T-helper 1 cell (primary cell): Measurements from ENCODE around the gene PYGM.

Source experiments
- DNase-seq, 5 donors: peaks; one replicate each; pipeline ENCODE4 v3.0.0-alpha.2; 2012 to 2020

Gene PYGM

DNA sequence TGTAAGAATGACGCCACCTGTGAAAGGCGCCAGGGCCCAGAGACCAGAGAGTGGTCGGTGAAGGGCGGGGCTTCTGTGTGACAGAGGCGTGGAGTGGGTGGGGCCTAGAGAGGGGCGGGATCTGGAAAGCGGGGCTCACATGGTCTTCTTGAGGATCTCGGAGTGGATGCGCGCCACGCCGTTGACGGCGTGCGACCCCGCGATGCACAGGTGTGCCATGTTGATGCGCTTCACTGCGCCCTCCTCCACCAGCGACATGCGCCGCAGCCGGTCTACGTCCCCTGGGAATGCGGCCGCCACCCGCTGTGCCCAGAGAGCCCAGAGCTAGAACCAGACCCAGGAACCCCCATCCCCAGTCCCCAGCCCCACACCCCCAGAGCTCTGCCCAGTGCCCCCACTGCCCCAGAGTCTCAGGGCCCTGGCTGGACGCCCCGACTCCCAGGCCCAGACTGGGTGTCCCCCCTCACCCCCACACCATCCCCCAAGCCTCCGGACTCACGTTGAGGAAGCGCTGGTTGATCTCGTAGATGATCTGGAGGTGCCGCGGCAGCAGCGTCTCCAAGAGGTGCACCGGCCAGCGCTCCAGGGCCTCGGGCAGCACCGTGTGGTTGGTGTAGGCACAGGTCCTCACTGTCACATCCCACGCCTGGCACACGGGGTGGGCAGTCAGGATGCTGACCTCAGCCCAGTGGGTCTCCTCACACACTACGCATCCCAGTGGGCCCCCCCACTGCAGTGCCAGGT, 6.2 kb downstream of the PYGM start:
- DNase-seq: no peak

DNA sequence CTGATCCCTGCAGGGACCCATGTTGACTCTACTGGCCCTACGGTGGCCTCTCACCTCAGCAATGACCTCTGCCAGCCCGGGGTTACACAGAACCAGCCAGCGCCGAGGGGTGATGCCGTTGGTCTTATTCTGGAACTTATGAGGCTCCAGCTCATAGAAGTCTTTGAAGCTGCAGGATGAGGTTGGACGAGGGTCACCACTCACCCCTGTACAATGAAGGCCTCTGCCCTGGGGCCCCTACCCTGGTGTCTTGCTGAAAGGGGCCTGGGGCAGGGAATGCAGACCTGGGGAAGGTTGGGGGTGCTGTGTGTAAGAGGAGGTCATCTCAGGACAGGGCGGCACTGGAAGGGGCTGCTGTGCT, 6.8 kb downstream of the PYGM start:
- DNase-seq: no peak

DNA sequence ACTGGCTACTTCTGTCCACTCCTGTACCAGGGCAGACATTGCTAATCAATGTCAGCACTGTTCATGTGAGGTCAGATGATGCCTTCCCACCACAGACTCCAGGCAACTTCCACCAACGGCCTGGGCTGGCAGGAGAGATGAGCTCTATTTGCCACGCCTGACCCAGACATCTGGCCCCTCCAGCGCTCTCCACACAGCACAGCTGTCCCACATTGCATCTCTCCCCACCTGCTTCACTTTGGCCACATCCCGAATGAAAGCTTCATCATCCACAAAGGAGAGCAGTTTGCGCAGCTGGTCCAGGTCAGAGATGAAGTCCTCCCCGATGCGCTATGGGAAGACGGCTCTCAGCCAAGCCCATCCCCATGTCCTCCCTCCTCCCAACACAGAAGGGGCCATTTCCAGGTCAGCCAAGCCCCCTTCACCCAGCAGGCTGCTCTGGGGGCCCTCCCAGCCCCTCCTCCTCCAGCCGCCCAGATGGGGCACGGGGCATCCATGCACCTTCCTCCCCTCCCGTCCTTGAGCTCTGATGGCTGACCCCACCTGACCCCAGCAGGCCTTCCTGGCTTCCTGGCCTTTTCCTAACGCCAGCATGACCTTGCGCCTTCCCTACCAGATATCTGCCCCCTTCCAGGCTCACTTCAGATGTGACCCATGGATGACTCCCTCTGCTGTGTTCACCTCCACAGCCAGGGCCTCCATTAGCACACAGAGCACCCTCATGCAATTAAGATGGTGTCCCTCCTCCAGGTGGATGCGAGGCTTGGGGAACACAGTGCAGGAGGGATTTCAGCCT, 7.4 kb downstream of the PYGM start:
- DNase-seq: no peak

DNA sequence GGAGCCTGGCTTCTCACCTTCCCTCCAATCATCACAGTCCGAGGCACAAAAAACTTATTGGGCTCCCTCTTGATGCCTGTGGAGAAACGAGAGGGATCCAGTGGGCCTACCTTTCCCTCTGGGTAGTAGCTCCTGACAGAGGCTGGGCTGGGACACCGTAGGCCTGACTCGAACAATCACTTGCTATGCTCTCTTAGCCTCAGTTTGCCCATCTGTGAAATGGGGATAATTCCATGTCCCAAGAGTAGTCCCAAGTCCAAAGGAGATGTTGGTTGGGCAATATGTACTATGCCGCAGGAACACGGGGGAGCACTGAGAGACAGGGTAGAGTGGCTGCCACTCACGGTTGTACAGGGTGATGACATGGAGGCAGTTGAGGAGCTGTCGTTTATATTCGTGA, 8.2 kb downstream of the PYGM start:
- DNase-seq: no peak

DNA sequence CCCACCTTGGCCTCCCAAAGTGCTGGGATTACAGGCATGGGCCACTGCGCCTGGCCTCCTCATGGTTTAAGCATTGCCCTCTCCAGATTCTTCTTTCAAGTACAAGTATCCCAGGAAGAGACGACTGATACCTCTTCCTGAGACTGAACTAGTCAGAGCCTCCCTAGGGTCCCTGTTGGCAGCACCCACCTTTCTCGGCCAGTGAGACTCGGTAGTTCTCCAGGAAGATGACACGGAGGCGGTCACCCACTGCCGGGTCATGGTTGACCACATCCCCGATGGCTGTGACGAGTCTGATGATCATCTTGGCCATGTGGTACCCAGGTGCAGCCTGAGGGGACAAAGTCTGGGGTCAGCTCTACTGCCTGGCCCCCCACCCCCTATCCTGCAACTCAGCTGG, 8.6 kb downstream of the PYGM start:
- no peak for DNase-seq

DNA sequence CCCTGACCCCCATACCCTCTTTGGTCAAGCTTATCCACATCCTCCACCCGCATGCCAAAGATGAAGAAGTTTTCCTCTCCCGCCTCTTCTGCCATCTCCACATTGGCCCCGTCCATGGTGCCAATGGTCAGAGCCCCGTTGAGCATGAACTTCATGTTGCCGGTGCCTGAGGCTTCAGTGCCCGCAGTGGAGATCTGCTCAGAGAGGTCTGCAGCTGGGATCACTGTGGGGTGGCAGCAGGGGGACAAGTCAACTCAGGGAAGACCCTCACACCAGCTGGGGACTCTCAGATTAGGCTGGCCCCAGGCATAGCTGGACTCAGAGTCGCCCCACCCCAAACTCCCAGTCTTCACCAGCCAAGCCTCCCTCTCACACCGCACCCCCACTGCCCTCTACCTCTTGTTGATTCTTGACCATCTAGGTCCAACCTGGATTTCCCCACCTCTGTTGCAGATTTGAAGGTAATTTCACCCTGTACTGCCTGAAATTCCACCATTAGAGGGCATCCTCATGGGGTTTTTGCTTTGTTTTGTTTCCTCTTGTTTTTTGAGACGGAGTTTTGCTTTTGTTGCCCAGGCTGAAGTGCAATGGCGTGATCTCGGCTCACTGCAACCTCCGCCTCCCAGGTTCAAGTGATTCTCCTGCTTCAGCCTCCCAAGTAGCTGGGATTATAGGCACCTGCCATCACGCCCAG, 9.3 kb downstream of the PYGM start:
- no peak for DNase-seq

DNA sequence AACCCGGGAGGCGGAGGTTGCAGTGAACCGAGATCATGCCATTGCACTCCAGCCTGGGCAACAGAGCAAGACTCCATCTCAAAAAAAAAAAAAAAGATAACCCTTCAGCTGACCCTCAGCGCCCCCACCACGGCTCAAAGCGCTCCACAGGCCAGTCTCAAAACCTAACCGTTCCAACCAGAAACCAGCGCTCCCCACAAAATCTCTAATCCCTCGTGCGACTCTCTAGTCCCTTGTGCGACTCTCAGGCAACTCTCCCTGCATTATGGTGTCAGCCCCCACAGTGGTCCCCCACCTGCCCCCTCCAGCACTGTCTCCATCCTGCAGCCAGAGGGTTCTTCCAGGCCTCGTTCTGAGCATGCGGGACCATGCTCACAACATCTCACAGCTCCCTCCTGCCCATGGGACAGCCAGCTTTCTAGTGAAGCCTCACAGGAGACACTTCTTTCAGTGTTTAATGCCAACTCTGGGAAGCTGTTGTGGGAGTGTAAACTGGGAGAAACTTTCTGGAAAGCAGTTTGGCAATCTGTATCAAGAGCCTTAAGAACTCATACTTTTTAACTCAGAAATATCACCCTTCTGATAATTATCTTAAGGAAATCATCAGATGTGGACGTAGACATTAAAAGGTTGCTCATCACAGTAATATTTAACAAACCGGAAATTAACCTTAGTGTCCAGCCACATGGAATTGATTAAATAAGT, 11.7 kb downstream of the PYGM start:
- peak in 1 of 5 donors; percentile 3 for DNase-seq

DNA sequence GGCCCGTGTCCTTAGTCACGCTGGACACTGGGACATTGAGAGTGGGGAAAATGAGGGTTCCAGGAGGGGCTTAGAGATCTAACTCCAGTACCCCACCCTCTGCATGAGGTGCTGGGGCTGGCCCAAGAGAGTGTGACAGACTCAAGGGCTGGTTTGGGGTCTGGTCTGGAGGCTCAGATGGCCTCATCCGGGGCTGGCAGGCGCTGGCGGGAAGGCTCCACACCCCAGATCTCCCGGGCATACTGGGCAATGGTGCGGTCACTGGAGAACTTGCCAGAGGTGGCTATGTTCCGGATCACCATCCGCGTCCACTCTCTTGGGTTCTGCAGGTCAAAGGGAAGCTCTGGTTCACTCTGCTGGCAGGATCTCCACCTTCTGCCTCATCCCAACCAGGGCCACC, 13.3 kb downstream of the PYGM start:
- DNase-seq: no peak

DNA sequence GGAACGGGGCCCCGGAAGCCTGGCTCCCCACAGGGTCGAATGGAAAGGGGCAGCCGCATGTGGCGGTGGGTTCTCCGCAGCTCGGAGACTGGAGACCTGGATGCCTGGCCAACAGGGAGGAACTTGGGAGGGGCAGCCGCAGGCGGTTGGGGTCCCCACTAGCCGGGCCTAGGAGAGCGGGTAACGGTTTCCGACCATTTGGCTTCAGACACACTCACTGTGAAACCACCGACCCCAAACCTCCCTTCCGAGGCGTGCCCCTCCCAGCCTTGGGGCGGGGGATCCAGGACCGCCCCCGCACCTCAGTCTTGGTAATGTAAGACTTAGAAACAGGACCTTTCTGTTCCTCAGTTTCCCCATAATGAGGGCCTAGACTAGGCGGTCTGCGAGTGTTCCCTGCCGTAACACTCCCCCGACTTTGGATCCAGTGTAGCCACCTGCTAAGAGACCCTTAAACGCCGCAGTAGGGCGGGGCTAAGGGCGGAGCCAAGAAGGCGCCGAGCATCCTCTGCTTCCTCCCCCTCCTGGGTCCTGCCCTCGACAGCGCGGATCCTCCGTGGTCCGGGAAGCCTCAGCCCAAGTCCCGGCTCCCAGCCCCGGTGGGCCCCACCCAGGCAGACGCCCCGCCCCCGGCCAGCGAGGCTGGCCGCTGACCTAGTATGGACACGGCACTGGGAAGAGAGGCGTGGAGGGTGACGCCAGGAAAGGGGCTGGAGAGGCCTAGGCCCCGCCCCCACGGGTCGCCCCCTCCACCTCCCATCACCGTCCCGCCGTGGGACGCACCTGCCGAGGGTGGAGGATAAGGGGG, 14.0 kb downstream of the PYGM start:
- peak; percentile 58 to 89 (median 71) for DNase-seq

DNA sequence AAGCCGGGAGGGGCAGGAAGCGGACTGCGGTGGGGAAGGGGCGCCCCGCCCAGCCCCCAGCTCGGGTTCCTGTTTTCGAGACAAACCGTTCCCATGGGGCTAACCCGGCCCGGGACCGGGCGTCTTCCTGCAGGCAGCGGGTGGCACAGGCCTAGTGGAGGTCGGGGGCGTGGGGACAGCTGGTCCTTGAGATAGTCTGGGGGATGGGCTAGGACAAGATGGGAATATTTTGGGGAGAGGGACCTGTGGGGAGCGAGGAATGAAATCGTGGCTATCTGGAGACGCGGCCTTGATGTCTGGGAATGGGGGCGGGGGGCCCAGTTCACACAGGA, 14.6 kb downstream of the PYGM start:
- peak; percentile 70 to 91 (median 79) for DNase-seq

DNA sequence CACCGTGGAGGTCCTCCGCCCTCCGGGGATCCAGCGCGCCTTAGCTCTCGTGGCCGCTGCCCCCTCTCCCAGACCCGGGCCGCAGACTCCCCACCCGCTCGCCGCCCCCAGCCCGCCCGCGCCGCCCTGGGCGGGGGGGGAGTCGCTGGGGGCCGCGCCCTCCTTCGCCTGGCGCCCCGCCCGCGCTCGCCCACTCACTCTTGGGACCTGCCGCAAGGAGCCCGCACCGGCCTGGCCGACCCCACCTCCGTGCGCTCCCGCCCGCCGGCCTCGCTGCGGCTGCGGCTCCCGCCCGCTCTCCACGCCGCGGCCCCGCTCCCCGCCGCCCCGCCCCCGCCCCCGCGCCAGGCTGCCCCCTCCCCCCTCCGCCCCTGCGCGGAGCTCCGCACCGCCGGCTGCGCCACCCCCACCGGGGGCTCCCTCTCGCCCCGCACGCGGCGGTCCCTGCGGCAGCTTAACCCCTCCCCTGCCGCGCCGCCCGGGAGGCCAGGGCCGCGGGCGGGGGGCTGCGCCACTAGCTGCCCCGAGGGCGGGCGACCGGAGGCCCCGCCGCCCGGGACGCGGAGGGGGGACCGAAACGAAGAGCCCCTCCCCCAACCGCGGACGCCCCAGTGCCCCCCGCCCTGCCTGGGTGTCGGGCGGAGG, 15.1 kb downstream of the PYGM start:
- peak in 3 of 5 donors; percentile 33 to 59 (median 41) for DNase-seq

DNA sequence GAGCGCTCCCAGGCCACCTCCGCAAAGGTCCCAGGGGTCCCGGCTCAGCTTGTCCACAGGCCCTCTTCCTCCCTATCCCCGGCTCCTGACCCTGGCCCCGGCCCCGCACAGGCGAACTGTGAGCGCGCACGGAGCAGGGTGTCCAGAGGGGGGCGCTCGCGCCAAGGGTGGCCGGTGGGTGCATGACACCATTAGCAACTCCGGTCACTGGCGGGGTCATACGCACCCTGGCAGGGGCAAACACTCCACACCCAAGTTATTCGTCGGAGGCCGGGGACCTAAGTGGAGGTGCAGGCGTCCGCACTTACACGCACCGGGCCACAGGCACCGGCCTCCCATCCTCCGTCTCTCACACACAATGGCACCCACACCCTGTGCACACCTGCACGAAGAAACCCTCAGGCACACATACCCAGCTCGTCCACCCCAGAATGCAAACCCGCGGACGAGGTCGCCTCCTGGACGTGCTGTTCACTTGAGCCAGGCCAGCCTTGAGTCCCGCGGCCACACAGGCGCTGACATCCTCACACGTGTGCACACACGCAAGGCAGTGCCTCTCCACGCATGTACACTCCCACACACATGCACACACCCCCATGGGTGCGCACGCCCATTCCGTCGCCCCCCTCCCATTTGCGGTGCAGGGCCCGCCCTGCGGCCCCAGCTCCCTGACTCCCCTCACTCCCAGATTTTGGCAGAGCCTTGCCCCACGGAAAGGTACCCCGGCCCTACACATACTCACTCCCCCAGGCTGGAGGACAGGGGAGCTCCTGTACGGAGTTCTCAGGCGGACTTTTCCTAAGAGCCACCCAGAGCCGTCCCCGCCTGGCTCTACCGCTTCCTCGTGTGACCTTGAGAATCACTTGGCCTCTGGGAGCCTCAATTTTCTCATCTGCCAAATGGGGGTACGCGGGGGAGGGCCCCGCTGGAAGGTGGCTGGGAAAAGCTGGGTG, 15.9 kb downstream of the PYGM start, which contains the start of gene RASGRP2:
RASGRP2 (minus strand) TSS at position 552 of the 953 bp plus-strand sequence. CDS start 1,276 bp downstream, outside the sequence.
- peak; percentile 75 to 86 (median 83) for DNase-seq

DNA sequence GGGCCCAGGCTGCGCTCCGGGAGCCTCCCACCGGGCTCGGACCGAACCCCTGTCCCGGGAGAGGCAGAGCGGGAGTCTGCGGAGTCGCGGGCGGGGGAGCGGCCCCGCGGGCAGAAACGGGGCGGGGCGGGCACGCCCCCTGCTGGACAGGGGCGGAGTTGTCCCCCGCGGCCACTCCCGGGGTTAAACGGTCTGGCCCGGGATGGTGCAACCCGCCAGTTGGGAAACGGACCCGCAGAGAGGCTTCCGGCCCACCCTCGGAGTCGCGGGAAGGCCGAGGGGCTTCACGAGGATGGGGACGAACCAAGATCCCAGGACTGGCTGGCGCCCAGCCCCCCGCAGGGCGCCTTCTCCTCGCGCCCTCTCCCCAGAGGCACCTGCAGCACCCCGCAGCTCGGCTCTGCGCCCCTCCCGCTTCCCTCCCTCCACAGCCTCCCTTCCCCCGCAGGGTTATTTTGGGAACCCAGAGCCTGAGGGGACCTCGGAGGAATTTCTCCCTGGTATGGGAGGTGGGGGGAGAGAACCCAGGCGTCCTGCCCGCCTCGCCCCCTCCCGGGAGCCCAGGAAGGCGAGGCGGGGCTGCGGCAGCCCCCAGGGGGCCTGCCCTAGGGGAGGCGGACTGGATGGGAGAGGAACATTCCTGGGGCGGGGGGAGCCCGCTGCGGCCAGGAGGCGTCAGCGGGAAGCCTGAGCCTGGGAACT, 16.7 kb downstream of the PYGM start:
- peak; percentile 48 to 75 (median 69) for DNase-seq

DNA sequence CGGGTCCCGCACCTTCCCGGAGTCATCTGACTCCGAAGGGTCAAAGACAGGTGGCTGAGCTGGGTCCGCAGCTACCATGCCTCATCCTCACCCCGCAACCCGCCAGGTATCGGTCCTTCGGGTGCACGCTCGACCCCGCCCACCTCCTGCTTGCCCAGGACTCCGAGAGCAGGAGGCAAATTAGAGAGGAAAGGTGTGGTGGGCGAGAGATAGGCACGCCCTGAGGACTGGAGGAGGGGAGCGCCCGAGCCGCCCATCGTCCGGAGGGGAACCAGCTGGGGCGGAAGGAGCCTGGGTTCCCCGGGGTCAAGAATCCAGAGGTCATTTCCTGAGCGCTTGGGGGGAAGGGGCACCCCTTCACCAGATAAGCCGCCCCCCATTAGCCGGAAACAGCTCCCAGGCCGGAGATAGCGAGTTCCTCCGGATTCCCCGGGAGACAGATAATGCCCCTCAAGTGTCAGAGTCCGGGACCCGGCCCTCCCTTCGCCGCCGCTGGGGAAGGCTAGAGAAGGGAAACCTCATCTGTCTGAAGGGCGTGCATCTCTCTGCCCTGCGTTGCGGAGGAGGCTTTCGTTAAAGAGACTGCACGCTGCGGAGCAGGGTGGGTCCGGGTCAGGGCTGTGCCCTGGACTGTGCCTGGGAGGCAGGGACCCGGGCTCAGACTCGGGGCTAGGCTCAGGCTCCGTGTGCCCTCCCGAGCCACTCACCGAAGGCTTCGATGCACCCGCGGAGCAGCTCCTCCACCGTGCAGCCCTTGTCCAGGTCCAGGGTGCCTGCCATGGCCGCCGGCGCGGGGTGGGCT, 17.5 kb downstream of the PYGM start:
- no peak for DNase-seq

DNA sequence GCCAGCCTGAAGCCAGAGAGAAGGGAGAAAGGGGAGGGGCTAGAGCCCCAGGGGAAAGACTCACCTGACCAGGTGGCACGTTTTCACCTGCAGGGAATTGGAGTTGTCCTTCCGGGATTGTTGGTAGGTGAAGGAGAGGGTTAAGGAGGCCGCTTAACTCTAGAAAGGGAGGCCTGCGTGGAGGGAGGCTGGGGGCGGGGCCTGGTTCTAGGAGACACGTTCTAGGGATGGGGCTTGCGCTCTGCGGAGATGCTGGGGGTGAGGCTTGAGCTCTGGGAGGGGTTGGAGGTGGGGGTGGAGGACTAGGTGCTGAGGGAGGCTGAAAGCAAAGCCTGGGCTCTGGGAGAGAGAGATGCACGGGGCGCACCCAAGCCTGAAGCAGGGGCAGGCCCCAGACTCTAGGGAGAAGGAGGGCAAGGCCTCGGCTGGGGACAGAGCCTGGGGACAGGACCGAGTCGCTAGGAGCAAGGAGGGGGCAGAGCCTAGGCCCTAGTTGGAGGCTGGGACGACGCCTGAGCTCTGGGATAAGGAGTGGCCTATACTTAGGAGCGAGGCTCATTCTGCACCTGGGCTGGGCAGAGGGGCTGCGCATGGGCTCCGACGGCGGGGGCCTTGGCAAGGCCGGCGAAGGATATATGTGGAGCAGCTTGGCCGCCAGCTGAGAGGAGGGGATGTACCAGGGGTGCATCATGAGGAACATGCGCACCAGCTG, 18.2 kb downstream of the PYGM start:
- DNase-seq: no peak

DNA sequence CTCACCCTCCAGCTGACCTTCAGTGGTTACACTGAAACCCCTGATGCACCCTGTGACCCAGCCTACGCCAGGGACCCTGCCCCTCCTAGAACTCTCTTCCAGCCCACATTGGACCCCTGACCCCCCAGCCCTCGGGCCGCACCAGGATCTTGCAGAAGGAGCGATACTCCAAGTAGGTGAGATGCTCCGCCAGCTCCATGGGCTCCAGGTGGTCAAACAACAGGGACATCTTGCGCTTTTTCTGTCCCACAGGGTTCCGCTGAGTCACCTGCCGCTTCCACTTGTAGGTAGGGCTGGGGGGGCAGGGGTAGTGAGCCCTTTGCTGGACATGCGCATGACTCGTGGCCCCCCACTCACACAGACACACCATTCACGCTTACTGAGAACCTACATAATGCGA, 19.9 kb downstream of the PYGM start:
- DNase-seq: no peak

DNA sequence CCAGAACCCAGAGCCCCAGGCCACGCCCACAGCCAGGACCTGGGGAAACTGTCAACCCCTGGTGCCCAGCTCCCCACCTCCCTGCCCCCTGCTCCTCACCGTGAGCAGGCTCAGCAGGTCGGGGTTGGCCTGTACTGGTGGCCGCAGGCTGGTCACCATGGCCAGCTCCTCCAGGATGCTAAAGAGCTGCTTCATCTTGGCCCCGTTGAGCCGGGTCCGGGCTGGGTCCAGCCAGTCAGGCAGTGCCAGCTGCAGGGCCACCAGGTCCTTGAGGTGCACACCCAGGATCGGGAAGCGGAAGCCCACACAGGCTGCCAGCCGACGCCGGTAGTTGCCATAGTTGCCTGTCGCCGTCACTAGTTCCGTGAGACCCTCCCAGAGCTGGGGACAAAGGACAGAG, 23.1 kb downstream of the PYGM start:
- DNase-seq: no peak

DNA sequence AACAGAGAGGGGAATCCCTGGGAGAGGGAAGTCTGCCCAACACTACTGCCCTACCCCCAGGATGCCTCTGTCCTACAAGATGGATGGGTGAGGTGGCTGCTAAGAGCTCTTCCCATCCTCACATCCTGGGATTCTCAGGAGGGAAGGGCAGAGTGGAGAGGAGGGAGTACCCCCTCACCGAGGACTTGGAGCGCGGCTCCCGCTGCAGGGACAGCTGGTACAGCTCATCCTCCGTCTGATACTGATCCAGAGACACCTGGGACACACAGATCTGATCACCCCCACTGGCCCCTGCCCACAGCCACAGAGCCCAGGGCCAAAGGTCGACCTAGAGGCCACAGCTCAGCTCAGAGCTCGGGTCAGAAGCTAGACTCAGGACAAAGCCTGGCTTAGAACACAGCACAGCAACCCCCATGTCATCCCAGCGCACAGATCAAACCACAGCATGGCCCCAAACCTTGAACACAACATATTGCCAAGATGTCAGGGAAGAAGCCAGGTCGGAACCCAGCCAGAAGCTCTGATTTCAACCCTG, 24.0 kb downstream of the PYGM start:
- DNase-seq: no peak
